ENCODE measurements around the gene PPARGC1A. TPM values are rescaled to one million over a fixed set of nuclear protein-coding genes. Genes with fewer than 3 reads are reported as not detected.

Gene PPARGC1A
- polyA plus RNA-seq, 3 donors from 2014 or later = not detected

GRCh38 chr4:23860919-23861318 lies 28.9 kb downstream of the PPARGC1A start:
- H3K36me3 Mint-ChIP-seq = no peaks in the 10 kb centered on the region
- H3K9me3 Mint-ChIP-seq = peaks cover 0 to 12% (median 7%) of the 10 kb centered on the region in 6 donors
- DNase-seq = no peak
- H3K4me1 Mint-ChIP-seq = no peaks in the 10 kb centered on the region
- no peak overlapping the region for H3K27ac Mint-ChIP-seq
- H3K4me3 Mint-ChIP-seq = no peak overlapping the region
- no peaks in the 10 kb centered on the region for H3K27me3 Mint-ChIP-seq (ENCODE audit: low read depth in 3 of 3)

- Mint-ChIP-seq H3K36me3 (no peaks in the 10 kb centered on the region), H3K9me3 (peaks cover 3 to 17% (median 7%) of the 10 kb centered on the region in 6 donors), H3K27me3 (ENCODE audit: low read depth in 3 of 3) (no peaks in the 10 kb centered on the region), H3K4me1 (no peaks in the 10 kb centered on the region), H3K27ac (no peak overlapping the region), H3K4me3 (no peak overlapping the region)
- DNase-seq = no peak
Observed at GRCh38 chr4:23857367-23857959, 32.4 kb downstream of the PPARGC1A start.

- Mint-ChIP-seq H3K4me3 (no peak overlapping the region), H3K4me1 (no peaks in the 10 kb centered on the region), H3K27me3 (ENCODE audit: low read depth in 3 of 3) (no peaks in the 10 kb centered on the region), H3K27ac (no peak overlapping the region), H3K36me3 (no peaks in the 10 kb centered on the region), H3K9me3 (peaks cover 3 to 17% (median 7%) of the 10 kb centered on the region in 6 donors)
- DNase-seq = no peak
Observed at GRCh38 chr4:23856630-23857029, 33.2 kb downstream of the PPARGC1A start.

GRCh38 chr4:23855912-23856605 lies 33.8 kb downstream of the PPARGC1A start:
- Mint-ChIP-seq H3K9me3 (peaks cover 3 to 17% (median 6%) of the 10 kb centered on the region in 6 donors), H3K4me1 (no peaks in the 10 kb centered on the region), H3K27ac (no peak overlapping the region), H3K4me3 (no peak overlapping the region), H3K27me3 (ENCODE audit: low read depth in 3 of 3) (no peaks in the 10 kb centered on the region), H3K36me3 (no peaks in the 10 kb centered on the region)
- no peak for DNase-seq

GRCh38 chr4:23853986-23854660 lies 35.7 kb downstream of the PPARGC1A start:
- Mint-ChIP-seq H3K4me1 (no peaks in the 10 kb centered on the region), H3K9me3 (peaks cover under 1 to 22% (median 5%) of the 10 kb centered on the region in 6 donors), H3K27me3 (ENCODE audit: low read depth in 3 of 3) (no peaks in the 10 kb centered on the region), H3K4me3 (no peak overlapping the region), H3K36me3 (no peaks in the 10 kb centered on the region), H3K27ac (no peak overlapping the region)
- DNase-seq = no peak

- Mint-ChIP-seq H3K4me1 (no peaks in the 10 kb centered on the region), H3K9me3 (peaks cover 0 to 21% (median 7%) of the 10 kb centered on the region in 6 donors), H3K27me3 (ENCODE audit: low read depth in 3 of 3) (peaks cover 0 to 4% (median 0%) of the 10 kb centered on the region in 3 donors), H3K36me3 (no peaks in the 10 kb centered on the region), H3K27ac (no peak overlapping the region), H3K4me3 (no peak overlapping the region)
- no peak for DNase-seq
Observed at GRCh38 chr4:23851464-23851863, 38.4 kb downstream of the PPARGC1A start.

GRCh38 chr4:23847158-23847557 lies 42.7 kb downstream of the PPARGC1A start:
- Mint-ChIP-seq H3K4me3 (no peak overlapping the region), H3K27me3 (ENCODE audit: low read depth in 3 of 3) (peaks cover 0 to 4% (median 0%) of the 10 kb centered on the region in 3 donors), H3K27ac (no peak overlapping the region), H3K9me3 (peaks cover 0 to 23% (median 8%) of the 10 kb centered on the region in 6 donors), H3K4me1 (no peaks in the 10 kb centered on the region), H3K36me3 (no peaks in the 10 kb centered on the region)
- no peak for DNase-seq

- no peak for DNase-seq
- Mint-ChIP-seq H3K27me3 (ENCODE audit: low read depth in 3 of 3) (peaks cover 0 to 4% (median 0%) of the 10 kb centered on the region in 3 donors), H3K4me1 (no peaks in the 10 kb centered on the region), H3K36me3 (no peaks in the 10 kb centered on the region), H3K9me3 (peaks cover 0 to 18% (median 11%) of the 10 kb centered on the region in 6 donors), H3K4me3 (no peak overlapping the region), H3K27ac (no peak overlapping the region)
Observed at GRCh38 chr4:23844961-23845360, 44.9 kb downstream of the PPARGC1A start.

- Mint-ChIP-seq H3K9me3 (peaks cover 0 to 28% (median 6%) of the 10 kb centered on the region in 6 donors), H3K36me3 (no peaks in the 10 kb centered on the region), H3K27me3 (ENCODE audit: low read depth in 3 of 3) (peaks cover 0 to 6% (median 0%) of the 10 kb centered on the region in 3 donors), H3K4me3 (no peak overlapping the region), H3K27ac (no peak overlapping the region), H3K4me1 (no peaks in the 10 kb centered on the region)
- DNase-seq = no peak
Observed at GRCh38 chr4:23839279-23839678, 50.6 kb downstream of the PPARGC1A start.

GRCh38 chr4:23838607-23839006 lies 51.2 kb downstream of the PPARGC1A start:
- Mint-ChIP-seq H3K27me3 (ENCODE audit: low read depth in 3 of 3) (peaks cover 0 to 6% (median 0%) of the 10 kb centered on the region in 3 donors), H3K36me3 (no peaks in the 10 kb centered on the region), H3K4me3 (no peak overlapping the region), H3K4me1 (no peaks in the 10 kb centered on the region), H3K27ac (no peak overlapping the region), H3K9me3 (peaks cover 0 to 28% (median 6%) of the 10 kb centered on the region in 6 donors)
- DNase-seq = no peak

GRCh38 chr4:23838131-23838530 lies 51.7 kb downstream of the PPARGC1A start:
- peaks cover 0 to 33% (median 8%) of the 10 kb centered on the region in 6 donors for H3K9me3 Mint-ChIP-seq

GRCh38 chr4:23837371-23837770 lies 52.5 kb downstream of the PPARGC1A start:
- Mint-ChIP-seq H3K27me3 (ENCODE audit: low read depth in 3 of 3) (peaks cover 0 to 6% (median 0%) of the 10 kb centered on the region in 3 donors), H3K4me3 (no peak overlapping the region), H3K36me3 (no peaks in the 10 kb centered on the region), H3K27ac (no peak overlapping the region), H3K4me1 (no peaks in the 10 kb centered on the region), H3K9me3 (peaks cover 0 to 39% (median 9%) of the 10 kb centered on the region in 6 donors)
- DNase-seq = no peak

More at GRCh38 chr4:23838131-23838530, 51.7 kb downstream of the PPARGC1A start:
- no peak overlapping the region for H3K4me3 Mint-ChIP-seq
- peaks cover 0 to 6% (median 0%) of the 10 kb centered on the region in 3 donors for H3K27me3 Mint-ChIP-seq (ENCODE audit: low read depth in 3 of 3)
- DNase-seq = no peak
- no peaks in the 10 kb centered on the region for H3K36me3 Mint-ChIP-seq
- H3K4me1 Mint-ChIP-seq = no peaks in the 10 kb centered on the region
- H3K27ac Mint-ChIP-seq = no peak overlapping the region

GRCh38 chr4:23835774-23836478 lies 53.9 kb downstream of the PPARGC1A start:
- Mint-ChIP-seq H3K27me3 (ENCODE audit: low read depth in 3 of 3) (peaks cover 0 to 8% (median 0%) of the 10 kb centered on the region in 3 donors), H3K4me1 (no peaks in the 10 kb centered on the region), H3K27ac (no peak overlapping the region), H3K9me3 (peaks cover 0 to 49% (median 6%) of the 10 kb centered on the region in 6 donors), H3K36me3 (no peaks in the 10 kb centered on the region), H3K4me3 (no peak overlapping the region)
- DNase-seq = no peak
